CD4-positive, alpha-beta T cell (primary cell): ENCODE results near the gene GFPT2. TPM values are rescaled to one million over a fixed set of nuclear protein-coding genes. Genes with fewer than 3 reads are reported as not detected.

Experiments
- ATAC-seq: fragments of 200-7000 bp; cut with Tn5 transposase; one replicate; pipeline ENCODE4 v1.10.0; 2022; ENCODE audit warnings: mild to moderate bottlenecking; ENCODE audit not compliant: poor library complexity
- CTCF ChIA-PET: fragments of 350-600 bp; sonication (Branson Sonifier 250); formaldehyde crosslinking; loops from one replicate; lab custom pipeline; 2021; ENCODE audit warnings: antibody characterized with exemption, inconsistent platforms; lab: Charles Lee
- POLR2A ChIA-PET: fragments of 350-600 bp; sonication (Branson Sonifier 250); formaldehyde crosslinking; loops from one replicate; lab custom pipeline; 2021; ENCODE audit warnings: antibody characterized with exemption, inconsistent platforms; lab: Charles Lee
- DNase-seq, 14 experiments: peaks; one replicate each; pipeline ENCODE4 v3.0.0-alpha.2; 2013 to 2020; ENCODE audit warnings: mixed read lengths in 2 of 14
- H3K27ac ChIP-seq, 2 donors: one replicate each; pipeline versions ENCODE4 v1.5.1 to v1.7.0; 2013; ENCODE audit warnings: low read length in 2 of 2, low read depth in 1 of 2, mild to moderate bottlenecking in 1 of 2
- H3K27me3 ChIP-seq, 2 experiments: 1 replicate in 1 of 2; 2 replicates in 1 of 2; pipeline versions ENCODE4 v1.6.1 to v1.7.0; 2013; ENCODE audit warnings: low read length in 2 of 2, control low read depth in 1 of 2, mild to moderate bottlenecking in 1 of 2, moderate library complexity in 1 of 2; ENCODE audit not compliant: insufficient read depth in 2 of 2, control insufficient read depth in 1 of 2
- H3K36me3 ChIP-seq: one replicate; pipeline ENCODE4 v1.6.1; 2013; ENCODE audit warnings: low read length, control low read depth; ENCODE audit not compliant: insufficient read depth
- H3K4me1 ChIP-seq: one replicate; pipeline ENCODE4 v1.6.1; 2013; ENCODE audit warnings: low read length, control low read depth; ENCODE audit not compliant: insufficient read depth
- H3K4me3 ChIP-seq: one replicate; pipeline ENCODE4 v1.5.1; 2013; ENCODE audit warnings: mild to moderate bottlenecking, low read length, moderate library complexity
- H3K9me3 ChIP-seq, 2 experiments: 1 replicate in 1 of 2; 2 replicates in 1 of 2; pipeline versions ENCODE4 v1.6.1 to v1.7.0; 2013; ENCODE audit warnings: low read length in 2 of 2, mild to moderate bottlenecking in 2 of 2, control low read depth in 1 of 2, moderate library complexity in 1 of 2; ENCODE audit not compliant: control insufficient read depth in 1 of 2, insufficient read depth in 1 of 2
- H3K27ac Mint-ChIP-seq: one replicate; pipeline ENCODE4 v1.8.0; 2020; ENCODE audit warnings: mixed read lengths
- H3K27me3 Mint-ChIP-seq: one replicate; pipeline ENCODE4 v1.8.0; 2021; ENCODE audit warnings: mixed read lengths
- H3K36me3 Mint-ChIP-seq: one replicate; pipeline ENCODE4 v1.8.0; 2021; ENCODE audit warnings: low read depth, mixed read lengths
- H3K4me1 Mint-ChIP-seq: one replicate; pipeline ENCODE4 v1.8.0; 2021; ENCODE audit warnings: low read depth, mixed read lengths
- H3K4me3 Mint-ChIP-seq: one replicate; pipeline ENCODE4 v1.8.0; 2020; ENCODE audit warnings: mild to moderate bottlenecking, mixed read lengths
- H3K9me3 Mint-ChIP-seq: one replicate; pipeline ENCODE4 v1.8.0; 2020; ENCODE audit warnings: mixed read lengths
- intact Hi-C, 2 experiments: fragments of 100-400 bp; cut with DNase I in 1 of 2; cut with micrococcal nuclease in 1 of 2; formaldehyde crosslinking; loops; one replicate each; pipeline versions ENCODE4 v1.15.1 to v1.9.0; 2023 to 2025; cut with DNase I, micrococcal nuclease
- total RNA-seq, 174 experiments: library from RNA in 2 of 174; stranded (reverse) in 2 of 174; gene quantifications; one replicate each; pipeline ENCODE4 v1.2.3 and lab custom pipeline; 2021 to 2026
- TF ChIP-seq, protein P1 (sequence below): fragments of 200-600 bp; IDR thresholded peaks from one replicate; pipeline ENCODE4 v1.8.0; 2022; ENCODE audit warnings: antibody characterized with exemption, mild to moderate bottlenecking

GFPT2 gene
- total RNA-seq, 2 experiments from 2014 or later = 1.1 to 1.5 TPM

GRCh38 chr5:180350296-180350695, 2.8 kb downstream of the GFPT2 start:
- H3K4me1 ChIP-seq = peaks cover 24% of the 10 kb centered on the region
- no peak overlapping the region for H3K4me3 ChIP-seq
- no peaks in the 10 kb centered on the region for H3K36me3 ChIP-seq
- DNase-seq (no peak), ATAC-seq (no peak)
- H3K9me3 ChIP-seq = peaks cover 0 to 7% of the 10 kb centered on the region in 2 experiments
- ChIA-PET POLR2A (no interaction called here), CTCF (interaction anchor here (0.9 kb wide), 1 partner anchor 15 kb away, joined by 3 read pairs; no protein-coding TSS in a partner anchor)
- peaks cover 7% of the 10 kb centered on the region for H3K4me1 Mint-ChIP-seq
- H3K27me3 ChIP-seq = peaks cover 32% of the 10 kb centered on the region in 2 experiments
- H3K4me3 Mint-ChIP-seq = peak overlapping the region; percentile 40
- intact Hi-C loops = no loop called here
- H3K27ac Mint-ChIP-seq = no peak overlapping the region
- no peaks in the 10 kb centered on the region for H3K9me3 Mint-ChIP-seq
- no peaks in the 10 kb centered on the region for H3K36me3 Mint-ChIP-seq
- no peak overlapping the region for H3K27ac ChIP-seq
- TF ChIP-seq, protein P1, sequence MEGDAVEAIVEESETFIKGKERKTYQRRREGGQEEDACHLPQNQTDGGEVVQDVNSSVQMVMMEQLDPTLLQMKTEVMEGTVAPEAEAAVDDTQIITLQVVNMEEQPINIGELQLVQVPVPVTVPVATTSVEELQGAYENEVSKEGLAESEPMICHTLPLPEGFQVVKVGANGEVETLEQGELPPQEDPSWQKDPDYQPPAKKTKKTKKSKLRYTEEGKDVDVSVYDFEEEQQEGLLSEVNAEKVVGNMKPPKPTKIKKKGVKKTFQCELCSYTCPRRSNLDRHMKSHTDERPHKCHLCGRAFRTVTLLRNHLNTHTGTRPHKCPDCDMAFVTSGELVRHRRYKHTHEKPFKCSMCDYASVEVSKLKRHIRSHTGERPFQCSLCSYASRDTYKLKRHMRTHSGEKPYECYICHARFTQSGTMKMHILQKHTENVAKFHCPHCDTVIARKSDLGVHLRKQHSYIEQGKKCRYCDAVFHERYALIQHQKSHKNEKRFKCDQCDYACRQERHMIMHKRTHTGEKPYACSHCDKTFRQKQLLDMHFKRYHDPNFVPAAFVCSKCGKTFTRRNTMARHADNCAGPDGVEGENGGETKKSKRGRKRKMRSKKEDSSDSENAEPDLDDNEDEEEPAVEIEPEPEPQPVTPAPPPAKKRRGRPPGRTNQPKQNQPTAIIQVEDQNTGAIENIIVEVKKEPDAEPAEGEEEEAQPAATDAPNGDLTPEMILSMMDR = no peak
- peaks cover 56% of the 10 kb centered on the region for H3K27me3 Mint-ChIP-seq

DNA sequence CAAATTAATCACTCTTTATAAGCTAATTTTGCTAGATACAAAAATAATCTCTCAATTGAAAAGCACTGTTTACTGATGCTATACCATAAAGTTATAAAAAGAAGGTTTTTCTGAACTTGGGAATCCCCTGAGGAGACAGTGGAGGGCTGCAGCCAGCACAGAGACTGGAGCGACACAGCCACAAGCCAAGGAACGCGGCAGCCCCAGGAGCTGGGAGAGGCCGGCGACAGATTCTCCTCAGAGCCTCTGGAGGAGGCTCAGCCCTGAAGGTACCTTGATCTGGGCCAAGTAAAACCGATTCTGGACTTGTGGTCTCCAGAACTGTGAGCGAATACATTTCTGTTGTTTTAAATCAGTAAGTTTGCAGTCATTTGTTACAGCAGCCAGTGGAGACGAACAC, 3.7 kb downstream of the GFPT2 start:
- POLR2A ChIA-PET = no interaction called here
- peaks cover 48% of the 10 kb centered on the region for H3K27me3 Mint-ChIP-seq

GRCh38 chr5:180348336-180348735, 4.8 kb downstream of the GFPT2 start:
- no peak overlapping the region for H3K4me3 Mint-ChIP-seq
- no peaks in the 10 kb centered on the region for H3K9me3 Mint-ChIP-seq
- Histone ChIP-seq H3K27ac (no peak overlapping the region), H3K4me3 (no peak overlapping the region), H3K4me1 (peaks cover 9% of the 10 kb centered on the region), H3K9me3 (no peaks in the 10 kb centered on the region), H3K36me3 (no peaks in the 10 kb centered on the region), H3K27me3 (peaks cover 17 to 20% of the 10 kb centered on the region in 2 experiments)
- H3K4me1 Mint-ChIP-seq = no peaks in the 10 kb centered on the region
- intact Hi-C loops = no loop called here
- H3K36me3 Mint-ChIP-seq = no peaks in the 10 kb centered on the region
- H3K27me3 Mint-ChIP-seq = peaks cover 53% of the 10 kb centered on the region
- ChIA-PET POLR2A (no interaction called here), CTCF (interaction anchor here (1.8 kb wide), 1 partner anchor 32 kb away, joined by 4 read pairs; no protein-coding TSS in a partner anchor)
- no peak overlapping the region for H3K27ac Mint-ChIP-seq
- DNase-seq = no peak
- no peak for ATAC-seq
- TF ChIP-seq, protein P1 = no peak

More for the DNA sequence above, 3.7 kb downstream of the GFPT2 start:
- no peaks in the 10 kb centered on the region for H3K9me3 ChIP-seq
- DNase-seq (no peak), ATAC-seq (no peak)
- H3K27ac Mint-ChIP-seq = no peak overlapping the region
- no peaks in the 10 kb centered on the region for H3K9me3 Mint-ChIP-seq
- H3K4me1 Mint-ChIP-seq = peaks cover 4% of the 10 kb centered on the region
- H3K4me3 ChIP-seq = no peak overlapping the region
- H3K27ac ChIP-seq = no peak overlapping the region
- CTCF ChIA-PET = interaction anchor here (0.9 to 1.8 kb wide), 2 partner anchors 14 to 33 kb away, joined by 3 to 4 read pairs; no protein-coding TSS in a partner anchor
- H3K36me3 Mint-ChIP-seq = no peaks in the 10 kb centered on the region
- H3K4me1 ChIP-seq = peaks cover 19% of the 10 kb centered on the region
- no peaks in the 10 kb centered on the region for H3K36me3 ChIP-seq
- intact Hi-C loops = no loop called here
- TF ChIP-seq, protein P1 = no peak
- H3K4me3 Mint-ChIP-seq = no peak overlapping the region
- peaks cover 24% of the 10 kb centered on the region in 2 experiments for H3K27me3 ChIP-seq
